Activated CD4-positive, alpha-beta T cell treated with anti-CD3 and anti-CD28 coated beads for 4 hours (primary cell): ENCODE measurements around the gene VTI1A.
"Not testable (repeated sequence)": the region's sequence is repeated elsewhere in the genome, so short reads cannot be mapped to it uniquely, and the experiment has no call there.

Experiments
- DNase-seq, 2 donors: peaks; one replicate each; pipeline ENCODE4 v3.0.0-alpha.2; 2020

VTI1A gene

GRCh38 chr10:112696592-112696991, 249.6 kb downstream of the VTI1A start:
- no peak for DNase-seq

- no peak for DNase-seq
Observed at GRCh38 chr10:112698133-112698817, 251.3 kb downstream of the VTI1A start.

- no peak for DNase-seq
Observed at GRCh38 chr10:112698818-112699164, 251.8 kb downstream of the VTI1A start.

GRCh38 chr10:112700215-112700671, 253.2 kb downstream of the VTI1A start:
- no peak for DNase-seq

GRCh38 chr10:112701211-112701877, 254.3 kb downstream of the VTI1A start:
- DNase-seq, result no peak

- no peak for DNase-seq
Observed at GRCh38 chr10:112701878-112702255, 254.9 kb downstream of the VTI1A start.

- DNase-seq, result no peak
Observed at GRCh38 chr10:112706577-112706976, 259.6 kb downstream of the VTI1A start.

- no peak for DNase-seq
Observed at GRCh38 chr10:112708461-112708860, 261.4 kb downstream of the VTI1A start.

GRCh38 chr10:112710528-112710927, 263.5 kb downstream of the VTI1A start:
- DNase-seq, result no peak

- DNase-seq, result no peak
Observed at GRCh38 chr10:112711366-112711765, 264.4 kb downstream of the VTI1A start.

- no peak for DNase-seq
Observed at GRCh38 chr10:112712536-112712935, 265.5 kb downstream of the VTI1A start.

GRCh38 chr10:112713411-112713810, 266.4 kb downstream of the VTI1A start:
- no peak for DNase-seq

- DNase-seq, result no peak
Observed at GRCh38 chr10:112715581-112715980, 268.6 kb downstream of the VTI1A start.

- DNase-seq, result no peak
Observed at GRCh38 chr10:112716076-112716475, 269.1 kb downstream of the VTI1A start.

- DNase-seq, result no peak
Observed at GRCh38 chr10:112716924-112717413, 270.0 kb downstream of the VTI1A start.

- DNase-seq, result no peak
Observed at GRCh38 chr10:112720178-112720577, 273.2 kb downstream of the VTI1A start.

GRCh38 chr10:112721080-112721698, 274.2 kb downstream of the VTI1A start:
- no peak for DNase-seq

GRCh38 chr10:112722758-112723157, 275.7 kb downstream of the VTI1A start:
- no peak for DNase-seq

- no peak for DNase-seq
Observed at GRCh38 chr10:112723876-112724275, 276.9 kb downstream of the VTI1A start.

GRCh38 chr10:112724404-112724991, 277.5 kb downstream of the VTI1A start:
- no peak for DNase-seq

GRCh38 chr10:112728118-112728883, 281.3 kb downstream of the VTI1A start:
- DNase-seq, result no peak

GRCh38 chr10:112728997-112729396, 282.0 kb downstream of the VTI1A start:
- no peak for DNase-seq

- not testable (repeated sequence) for DNase-seq
Observed at GRCh38 chr10:112731450-112731849, 284.4 kb downstream of the VTI1A start.
